Neural cell (in vitro differentiated cells): ENCODE data around the gene SHOC1.

Source experiments
- EP300 ChIP-seq: fragments of 450-650 bp; conservative IDR thresholded peaks from 2 replicates; pipeline ENCODE4 v1.6.1; 2014; ENCODE audit warnings: antibody characterized with exemption, mild to moderate bottlenecking, moderate library complexity; ENCODE audit not compliant: poor library complexity, severe bottlenecking
- EZH2 ChIP-seq: fragments of 200-600, 300-800 bp; shearing (Covaris generic), sonication (generic); IDR thresholded peaks from 2 replicates; pipeline ENCODE4 v1.6.1; 2014; ENCODE audit warnings: antibody characterized with exemption, low read length, borderline replicate concordance, mild to moderate bottlenecking; ENCODE audit not compliant: insufficient read depth, poor library complexity, severe bottlenecking
- MXI1 ChIP-seq: fragments of 450-650 bp; conservative IDR thresholded peaks from 2 replicates; pipeline ENCODE4 v1.6.1; 2014; ENCODE audit warnings: antibody characterized with exemption, mild to moderate bottlenecking; ENCODE audit not compliant: poor library complexity, severe bottlenecking
- POLR2AphosphoS5 ChIP-seq: IDR thresholded peaks from 2 replicates; pipeline ENCODE4 v1.6.1; 2012
- RAD21 ChIP-seq: fragments of 450-650 bp; conservative IDR thresholded peaks from 2 replicates; pipeline ENCODE4 v1.6.1; 2014; ENCODE audit warnings: antibody characterized with exemption, mild to moderate bottlenecking, moderate library complexity
- SMC3 ChIP-seq: fragments of 450-650 bp; conservative IDR thresholded peaks from 2 replicates; pipeline ENCODE4 v1.6.1; 2014; ENCODE audit warnings: antibody characterized with exemption, mild to moderate bottlenecking, moderate library complexity; ENCODE audit not compliant: poor library complexity
- TAF1 ChIP-seq: IDR thresholded peaks from 2 replicates; pipeline ENCODE4 v1.6.1; 2012; ENCODE audit warnings: low read depth
- TF ChIP-seq, protein P1 (sequence below): fragments of 450-650 bp; IDR thresholded peaks from 2 replicates; pipeline ENCODE4 v1.5.1; 2014; ENCODE audit warnings: antibody characterized with exemption, mild to moderate bottlenecking, moderate library complexity; ENCODE audit not compliant: poor library complexity, severe bottlenecking
- TF ChIP-seq, protein P2 (sequence below): IDR thresholded peaks from 2 replicates; pipeline ENCODE4 v1.6.1; 2012; ENCODE audit warnings: borderline replicate concordance

DNA sequence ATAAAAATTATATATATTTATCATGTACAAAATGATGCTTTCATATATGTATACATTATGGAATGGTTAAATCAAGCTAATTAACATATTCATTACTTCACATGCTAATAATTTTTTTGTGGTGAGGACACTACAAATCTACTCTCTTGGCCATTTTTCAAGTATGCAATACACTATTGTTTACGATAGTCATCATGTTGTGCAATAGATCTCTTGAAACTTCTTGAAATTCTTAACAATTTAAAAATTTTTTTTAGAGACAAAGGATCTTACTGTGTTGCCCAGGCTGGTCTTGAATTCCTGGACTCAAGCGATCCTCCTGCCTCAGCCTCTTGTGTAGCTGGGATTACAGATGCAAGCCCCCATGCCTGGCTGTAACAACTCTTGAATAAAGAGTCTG lies 45.2 kb upstream of the SHOC1 start:
- TF ChIP-seq, protein P1, sequence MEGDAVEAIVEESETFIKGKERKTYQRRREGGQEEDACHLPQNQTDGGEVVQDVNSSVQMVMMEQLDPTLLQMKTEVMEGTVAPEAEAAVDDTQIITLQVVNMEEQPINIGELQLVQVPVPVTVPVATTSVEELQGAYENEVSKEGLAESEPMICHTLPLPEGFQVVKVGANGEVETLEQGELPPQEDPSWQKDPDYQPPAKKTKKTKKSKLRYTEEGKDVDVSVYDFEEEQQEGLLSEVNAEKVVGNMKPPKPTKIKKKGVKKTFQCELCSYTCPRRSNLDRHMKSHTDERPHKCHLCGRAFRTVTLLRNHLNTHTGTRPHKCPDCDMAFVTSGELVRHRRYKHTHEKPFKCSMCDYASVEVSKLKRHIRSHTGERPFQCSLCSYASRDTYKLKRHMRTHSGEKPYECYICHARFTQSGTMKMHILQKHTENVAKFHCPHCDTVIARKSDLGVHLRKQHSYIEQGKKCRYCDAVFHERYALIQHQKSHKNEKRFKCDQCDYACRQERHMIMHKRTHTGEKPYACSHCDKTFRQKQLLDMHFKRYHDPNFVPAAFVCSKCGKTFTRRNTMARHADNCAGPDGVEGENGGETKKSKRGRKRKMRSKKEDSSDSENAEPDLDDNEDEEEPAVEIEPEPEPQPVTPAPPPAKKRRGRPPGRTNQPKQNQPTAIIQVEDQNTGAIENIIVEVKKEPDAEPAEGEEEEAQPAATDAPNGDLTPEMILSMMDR, result no peak
- no peak for TF ChIP-seq POLR2AphosphoS5
- TF ChIP-seq MXI1, result no peak
- no peak for TF ChIP-seq EZH2
- TF ChIP-seq, protein P2, sequence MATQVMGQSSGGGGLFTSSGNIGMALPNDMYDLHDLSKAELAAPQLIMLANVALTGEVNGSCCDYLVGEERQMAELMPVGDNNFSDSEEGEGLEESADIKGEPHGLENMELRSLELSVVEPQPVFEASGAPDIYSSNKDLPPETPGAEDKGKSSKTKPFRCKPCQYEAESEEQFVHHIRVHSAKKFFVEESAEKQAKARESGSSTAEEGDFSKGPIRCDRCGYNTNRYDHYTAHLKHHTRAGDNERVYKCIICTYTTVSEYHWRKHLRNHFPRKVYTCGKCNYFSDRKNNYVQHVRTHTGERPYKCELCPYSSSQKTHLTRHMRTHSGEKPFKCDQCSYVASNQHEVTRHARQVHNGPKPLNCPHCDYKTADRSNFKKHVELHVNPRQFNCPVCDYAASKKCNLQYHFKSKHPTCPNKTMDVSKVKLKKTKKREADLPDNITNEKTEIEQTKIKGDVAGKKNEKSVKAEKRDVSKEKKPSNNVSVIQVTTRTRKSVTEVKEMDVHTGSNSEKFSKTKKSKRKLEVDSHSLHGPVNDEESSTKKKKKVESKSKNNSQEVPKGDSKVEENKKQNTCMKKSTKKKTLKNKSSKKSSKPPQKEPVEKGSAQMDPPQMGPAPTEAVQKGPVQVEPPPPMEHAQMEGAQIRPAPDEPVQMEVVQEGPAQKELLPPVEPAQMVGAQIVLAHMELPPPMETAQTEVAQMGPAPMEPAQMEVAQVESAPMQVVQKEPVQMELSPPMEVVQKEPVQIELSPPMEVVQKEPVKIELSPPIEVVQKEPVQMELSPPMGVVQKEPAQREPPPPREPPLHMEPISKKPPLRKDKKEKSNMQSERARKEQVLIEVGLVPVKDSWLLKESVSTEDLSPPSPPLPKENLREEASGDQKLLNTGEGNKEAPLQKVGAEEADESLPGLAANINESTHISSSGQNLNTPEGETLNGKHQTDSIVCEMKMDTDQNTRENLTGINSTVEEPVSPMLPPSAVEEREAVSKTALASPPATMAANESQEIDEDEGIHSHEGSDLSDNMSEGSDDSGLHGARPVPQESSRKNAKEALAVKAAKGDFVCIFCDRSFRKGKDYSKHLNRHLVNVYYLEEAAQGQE, result no peak
- no peak for TF ChIP-seq EP300
- TF ChIP-seq TAF1, result no peak
- no peak for TF ChIP-seq RAD21
- no peak for TF ChIP-seq SMC3
